Thyroid gland (tissue), 4 donors: Measurements from ENCODE around the gene SLC35B1. TPM values are rescaled to one million over a fixed set of nuclear protein-coding genes. Genes with fewer than 3 reads are reported as not detected.

ENCODE experiments used
- DNase-seq, 2 donors: peaks; one replicate each; pipeline ENCODE4 v3.0.0-alpha.2; 2019
- H3K27ac ChIP-seq, 3 donors: fragments of 200-600 bp; sonication (generic); 1 replicate in 2 of 3; 2 replicates in 1 of 3; pipeline ENCODE4 v1.5.1; 2016 to 2019; ENCODE audit warnings: mild to moderate bottlenecking in 1 of 3, moderate library complexity in 1 of 3
- H3K27me3 ChIP-seq: fragments of 200-600 bp; sonication (generic); one replicate; pipeline ENCODE4 v1.5.1; 2019
- H3K36me3 ChIP-seq, 2 donors: fragments of 200-600 bp; sonication (generic); one replicate each; pipeline ENCODE4 v1.5.1; 2016 to 2019
- H3K4me1 ChIP-seq, 2 donors: fragments of 200-600 bp; sonication (generic); one replicate each; pipeline ENCODE4 v1.5.1; 2017 to 2019
- H3K4me3 ChIP-seq, 3 donors: fragments of 200-600 bp; sonication (generic); replicated peaks in 1 of 3; 1 replicate in 2 of 3; 2 replicates in 1 of 3; pipeline ENCODE4 v1.5.1; 2016; ENCODE audit warnings: mild to moderate bottlenecking in 1 of 3
- H3K9me3 ChIP-seq: fragments of 200-600 bp; sonication (generic); one replicate; pipeline ENCODE4 v1.5.1; 2017
- CTCF ChIP-seq, 6 experiments: fragments of 200-600 bp in 3 of 6; fragments of 450-650 bp in 3 of 6; sonication (generic) in 3 of 6; IDR thresholded peaks; one replicate each; pipeline ENCODE4 v1.5.1; 2016 to 2019; ENCODE audit warnings: antibody characterized with exemption in 6 of 6, mild to moderate bottlenecking in 2 of 6, inconsistent platforms in 1 of 6, moderate library complexity in 1 of 6
- POLR2A ChIP-seq, 2 donors: fragments of 450-650 bp; IDR thresholded peaks; one replicate each; pipeline ENCODE4 v1.6.1; 2017; ENCODE audit warnings: antibody characterized with exemption in 2 of 2, mild to moderate bottlenecking in 2 of 2, moderate library complexity in 1 of 2
- WGBS, 2 donors: methylation state at CpG; one replicate each; pipeline ENCODE4 v1.1.5; 2017; 5-methylcytosine and 5-hydroxymethylcytosine counted together
- intact Hi-C: fragments of 100-400 bp; cut with DNase I; formaldehyde crosslinking; loops from one replicate; pipeline ENCODE4 v1.15.1; 2023
- total RNA-seq, 4 donors: library from RNA; depleted of rRNA; stranded (reverse); fragments of >200 nt; gene quantifications; one replicate each; pipeline ENCODE4 v1.2.3, GENCODE V29; 2016

The SLC35B1 gene
- total RNA-seq, 4 donors from 2014 or later = 77.5 to 171 (median 94.7) TPM

GRCh38 chr17:49700960-49701359 is 6.8 kb downstream of the SLC35B1 start:
- Histone ChIP-seq H3K27ac (no peak overlapping the region), H3K4me1 (peaks cover 0 to 3% of the 10 kb centered on the region in 2 donors), H3K4me3 (no peak overlapping the region), H3K27me3 (no peaks in the 10 kb centered on the region), H3K36me3 (peaks cover 54 to 61% of the 10 kb centered on the region in 2 donors), H3K9me3 (no peaks in the 10 kb centered on the region)
- no peak for DNase-seq
- intact Hi-C loops = no loop called here
- no peak for TF ChIP-seq CTCF (IDR thresholded peaks at IDR 0.05)
- no peak for TF ChIP-seq POLR2A (IDR thresholded peaks at IDR 0.05)
- 87 to 88% methylated on average over 6 of the region's 6 CpGs for WGBS, 2 donors

- peaks cover 0 to 3% of the 10 kb centered on the region in 2 donors for H3K4me1 ChIP-seq
- H3K27me3 ChIP-seq = no peaks in the 10 kb centered on the region
- H3K4me3 ChIP-seq = no peak overlapping the region
- peak in 1 of 2 donors; percentile 18 for DNase-seq
- no peaks in the 10 kb centered on the region for H3K9me3 ChIP-seq
- no peak overlapping the region for H3K27ac ChIP-seq
- no peak for TF ChIP-seq CTCF (IDR thresholded peaks at IDR 0.05)
- TF ChIP-seq POLR2A (IDR thresholded peaks at IDR 0.05) = no peak
- 67 to 73% methylated on average over 8 of the region's 8 CpGs for WGBS, 2 donors
- intact Hi-C loops = loop anchor here (10.0 kb wide), 1 partner anchor 295 kb away; the partner anchor contains the start of gene DLX3
- peaks cover 51 to 53% of the 10 kb centered on the region in 2 donors for H3K36me3 ChIP-seq
Observed at GRCh38 chr17:49699966-49700575, 7.7 kb downstream of the SLC35B1 start.

- intact Hi-C loops = loop anchor here (10.0 kb wide), 1 partner anchor 297 kb away; the partner anchor contains the start of gene DLX3
- no peak overlapping the region for H3K27ac ChIP-seq
- no peak for DNase-seq
- peaks cover 0 to 5% of the 10 kb centered on the region in 2 donors for H3K4me1 ChIP-seq
- H3K27me3 ChIP-seq = no peaks in the 10 kb centered on the region
- 60 to 63% methylated on average over 6 of the region's 6 CpGs for WGBS, 2 donors
- peaks cover 30 to 33% of the 10 kb centered on the region in 2 donors for H3K36me3 ChIP-seq
- no peak for TF ChIP-seq POLR2A (IDR thresholded peaks at IDR 0.05)
- no peak for TF ChIP-seq CTCF (IDR thresholded peaks at IDR 0.05)
- H3K9me3 ChIP-seq = no peaks in the 10 kb centered on the region
- no peak overlapping the region for H3K4me3 ChIP-seq
Observed at GRCh38 chr17:49698005-49698404, 9.8 kb downstream of the SLC35B1 start.

- no peak for TF ChIP-seq POLR2A (IDR thresholded peaks at IDR 0.05)
- no peak for TF ChIP-seq CTCF (IDR thresholded peaks at IDR 0.05)
- H3K27ac ChIP-seq = no peak overlapping the region
- H3K36me3 ChIP-seq = peaks cover 13 to 16% of the 10 kb centered on the region in 2 donors
- no peaks in the 10 kb centered on the region for H3K27me3 ChIP-seq
- 78% methylated on average over 8 of the region's 8 CpGs for WGBS, 2 donors
- peaks cover 0 to 15% of the 10 kb centered on the region in 2 donors for H3K4me1 ChIP-seq
- no peak for DNase-seq
- intact Hi-C loops = loop anchor here (10.0 kb wide), 1 partner anchor 299 kb away; the partner anchor contains the start of gene DLX3
- no peak overlapping the region for H3K4me3 ChIP-seq
- H3K9me3 ChIP-seq = no peaks in the 10 kb centered on the region
Observed at GRCh38 chr17:49696233-49696761, 11.5 kb downstream of the SLC35B1 start.

- H3K9me3 ChIP-seq = no peaks in the 10 kb centered on the region
- TF ChIP-seq CTCF (IDR thresholded peaks at IDR 0.05) (peak in 1 of 6 experiments; percentile 4), POLR2A (IDR thresholded peaks at IDR 0.05) (no peak)
- 40 to 53% methylated on average over 5 of the region's 5 CpGs for WGBS, 2 donors
- peaks cover 8 to 11% of the 10 kb centered on the region in 2 donors for H3K36me3 ChIP-seq
- intact Hi-C loops = loop anchor here (10.0 kb wide), 1 partner anchor 299 kb away; the partner anchor contains the start of gene DLX3
- H3K27me3 ChIP-seq = no peaks in the 10 kb centered on the region
- H3K4me1 ChIP-seq = peaks cover 0 to 16% of the 10 kb centered on the region in 2 donors
- H3K27ac ChIP-seq = no peak overlapping the region
- H3K4me3 ChIP-seq = no peak overlapping the region
- no peak for DNase-seq
Observed at GRCh38 chr17:49695698-49696232, 12.0 kb downstream of the SLC35B1 start.
